SK-N-MC (cell line): Measurements from ENCODE around the gene AGRN.
A peak's percentile ranks its signal among the peaks of the same experiment; 100 is the strongest.
"Not testable (repeated sequence)": the region's sequence is repeated elsewhere in the genome, so short reads cannot be mapped to it uniquely, and the experiment has no call there.

ENCODE experiments used
- DNase-seq: peaks from one replicate; pipeline ENCODE4 v3.0.0-alpha.2; 2011; ENCODE audit warnings: low read depth, low spot score
- H3K27ac ChIP-seq: fragments of 200-600 bp; sonication (generic); 2 replicates; pipeline ENCODE4 v1.5.1; 2016; ENCODE audit warnings: mixed run types
- H3K36me3 ChIP-seq: fragments of 200-600 bp; sonication (generic); 2 replicates; pipeline ENCODE4 v1.6.1; 2017; ENCODE audit warnings: antibody characterized with exemption, low read length, mixed read lengths; ENCODE audit not compliant: insufficient read depth
- H3K4me3 ChIP-seq: fragments of 200-600 bp; sonication (generic); 2 replicates; pipeline ENCODE4 v1.5.1; 2016
- H3K9ac ChIP-seq: fragments of 200-600 bp; sonication (generic); 2 replicates; pipeline ENCODE4 v1.8.0; 2017; ENCODE audit warnings: mixed run types, mixed read lengths; ENCODE audit not compliant: insufficient read length
- H3K9me3 ChIP-seq: fragments of 200-600 bp; sonication (generic); 2 replicates; pipeline ENCODE4 v1.6.1; 2017; ENCODE audit warnings: low read depth, mild to moderate bottlenecking, antibody characterized with exemption, low read length, moderate library complexity, mixed read lengths
- EZH2 ChIP-seq: fragments of 200-600 bp; sonication (generic); IDR thresholded peaks from one replicate; pipeline ENCODE4 v1.6.1; 2017; ENCODE audit warnings: antibody characterized with exemption
- FOXP2 ChIP-seq: optimal IDR thresholded peaks from 2 replicates; pipeline ENCODE3; 2011; ENCODE audit warnings: mild to moderate bottlenecking, moderate library complexity; ENCODE audit not compliant: insufficient read depth; ENCODE audit errors: extremely low read length, control extremely low read depth
- POLR2AphosphoS5 ChIP-seq: IDR thresholded peaks from 2 replicates; pipeline ENCODE4 v1.6.1; 2012; ENCODE audit warnings: mild to moderate bottlenecking, low read depth, low read length, borderline replicate concordance

AGRN gene

GRCh38 chr1:1072299-1072848, 52.5 kb downstream of the AGRN start:
- H3K36me3 ChIP-seq, result no peaks in the 10 kb centered on the region
- H3K27ac ChIP-seq, result no peak overlapping the region
- no peak overlapping the region for H3K9ac ChIP-seq
- TF ChIP-seq EZH2 (no peak), POLR2AphosphoS5 (no peak), FOXP2 (no peak)
- H3K4me3 ChIP-seq, result no peak overlapping the region
- H3K9me3 ChIP-seq, result no peaks in the 10 kb centered on the region
- DNase-seq, result no peak

DNA sequence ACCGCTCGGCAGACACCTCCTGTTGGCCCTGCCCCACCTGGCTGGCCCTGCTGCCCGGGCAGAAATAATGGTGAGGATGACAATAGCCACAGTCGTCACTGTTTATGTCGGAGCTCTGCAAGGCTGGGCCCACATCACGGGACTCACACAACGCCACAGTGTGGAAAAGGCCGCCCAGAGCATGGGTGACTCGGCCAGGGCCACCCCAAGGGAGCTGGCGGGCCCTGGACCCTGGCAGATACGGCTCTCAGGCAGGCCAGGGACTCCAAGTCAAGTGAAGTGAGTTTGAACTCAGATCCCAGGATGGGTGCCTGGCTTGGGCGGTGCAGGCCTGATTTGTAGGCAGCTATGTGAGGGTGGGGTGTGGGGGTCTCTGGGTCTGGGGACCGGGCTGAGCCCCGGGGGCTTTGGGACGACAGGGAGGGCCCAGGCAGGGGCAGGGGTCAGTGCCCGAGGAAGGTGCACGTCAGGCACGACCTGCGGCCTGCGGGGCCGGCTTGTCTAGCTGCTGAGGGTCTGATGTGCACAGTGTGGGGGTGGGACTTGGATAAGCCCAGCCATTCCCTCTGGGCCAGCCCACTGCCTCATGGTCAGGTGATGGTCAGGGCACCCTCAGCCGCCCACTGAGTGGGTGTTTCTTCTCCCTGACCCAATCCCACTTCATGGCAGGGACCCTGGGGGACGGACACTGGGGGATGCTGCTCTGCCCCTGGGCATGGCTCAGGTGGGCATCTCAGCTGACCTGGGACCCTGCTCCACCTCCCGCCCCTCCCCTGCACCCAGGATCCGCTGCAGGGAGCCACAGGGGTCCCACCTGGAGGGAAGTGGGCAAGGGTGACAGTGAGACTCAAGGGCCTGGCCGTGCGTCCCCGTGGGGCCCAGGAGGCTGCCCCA, 53.2 kb downstream of the AGRN start:
- Histone ChIP-seq H3K4me3 (no peak overlapping the region), H3K27ac (no peak overlapping the region), H3K9me3 (no peaks in the 10 kb centered on the region), H3K36me3 (no peaks in the 10 kb centered on the region), H3K9ac (no peak overlapping the region)
- no peak for TF ChIP-seq FOXP2
- TF ChIP-seq EZH2, result no peak
- no peak for TF ChIP-seq POLR2AphosphoS5
- no peak for DNase-seq

GRCh38 chr1:1073743-1074587, 54.0 kb downstream of the AGRN start, which contains the start of gene RNF223:
Gene RNF223 (minus strand): TSS chr1:1074306. CDS start chr1:1072566, 1,740 bp downstream.
- H3K27ac ChIP-seq, result no peak within 1 kb of the TSS
- no peaks in the 10 kb centered on the region for H3K9me3 ChIP-seq
- H3K36me3 ChIP-seq, result no peaks in the 10 kb centered on the region
- no peak for DNase-seq
- H3K4me3 ChIP-seq, result no peak within 1 kb of the TSS
- TF ChIP-seq FOXP2 (no peak), POLR2AphosphoS5 (no peak), EZH2 (no peak)
- no peak within 1 kb of the TSS for H3K9ac ChIP-seq

- DNase-seq, result no peak
- Histone ChIP-seq H3K36me3 (no peaks in the 10 kb centered on the region), H3K9ac (no peak overlapping the region), H3K9me3 (no peaks in the 10 kb centered on the region), H3K4me3 (no peak overlapping the region), H3K27ac (no peak overlapping the region)
- TF ChIP-seq POLR2AphosphoS5 (no peak), EZH2 (no peak), FOXP2 (no peak)
These were observed 54.8 kb downstream of the AGRN start for GRCh38 chr1:1074631-1075147.

DNA sequence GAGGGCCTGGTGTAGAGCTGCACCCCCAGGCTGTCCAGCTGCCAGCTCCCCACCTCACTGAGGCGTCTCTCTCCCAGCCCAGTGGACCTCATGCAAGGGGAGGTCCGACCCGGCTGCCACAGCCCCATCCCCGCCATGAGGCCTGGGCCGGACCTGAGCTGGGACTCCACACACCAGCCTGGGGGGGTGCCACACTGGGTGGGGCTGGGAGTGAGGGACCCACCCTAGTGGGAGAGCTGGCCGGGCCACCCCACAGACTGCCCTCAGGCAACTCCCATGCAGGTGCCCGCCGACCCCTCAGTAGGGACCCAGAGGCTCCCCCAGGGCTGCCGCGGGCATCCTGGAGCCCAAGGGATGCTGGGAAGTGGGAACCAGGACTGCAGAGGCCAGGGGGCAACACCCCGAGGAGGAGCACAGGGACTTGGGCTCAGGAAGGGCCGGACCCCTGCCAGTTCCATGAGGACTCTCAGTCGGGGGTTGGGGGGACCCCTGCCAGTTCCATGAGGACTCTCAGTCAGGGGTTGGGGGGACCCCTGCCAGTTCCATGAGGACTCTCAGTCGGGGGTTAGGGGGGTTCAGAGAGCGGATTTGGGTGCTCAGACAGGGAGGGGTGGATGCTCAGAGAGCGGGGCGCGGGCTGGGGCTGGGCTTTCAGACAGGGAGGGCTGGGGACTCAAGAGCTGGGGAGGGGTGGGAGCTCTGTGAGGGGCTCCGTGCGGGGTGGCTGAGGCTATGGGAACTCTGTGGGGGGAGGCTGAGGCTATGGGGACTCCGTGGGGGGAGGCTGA, 55.4 kb downstream of the AGRN start:
- no peak for TF ChIP-seq FOXP2
- no peak overlapping the region for H3K9ac ChIP-seq
- no peak overlapping the region for H3K27ac ChIP-seq
- no peak overlapping the region for H3K4me3 ChIP-seq
- no peaks in the 10 kb centered on the region for H3K9me3 ChIP-seq
- DNase-seq, result no peak
- H3K36me3 ChIP-seq, result no peaks in the 10 kb centered on the region

DNA sequence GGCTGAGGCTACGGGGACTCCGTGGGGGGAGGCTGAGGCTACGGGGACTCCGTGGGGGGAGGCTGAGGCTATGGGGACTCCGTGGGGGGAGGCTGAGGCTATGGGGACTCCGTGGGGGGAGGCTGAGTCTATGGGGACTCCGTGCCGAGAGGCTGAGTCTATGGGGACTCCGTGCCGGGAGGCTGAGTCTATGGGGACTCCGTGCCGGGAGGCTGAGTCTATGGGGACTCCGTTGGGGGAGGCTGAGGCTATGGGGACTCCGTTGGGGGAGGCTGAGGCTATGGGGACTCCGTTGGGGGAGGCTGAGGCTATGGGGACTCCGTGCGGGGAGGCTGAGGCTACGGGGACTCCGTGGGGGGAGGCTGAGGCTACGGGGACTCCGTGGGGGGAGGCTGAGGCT, 57.5 kb downstream of the AGRN start:
- not testable (repeated sequence) for H3K27ac ChIP-seq, H3K36me3 ChIP-seq, H3K9ac ChIP-seq, DNase-seq, H3K4me3 ChIP-seq, H3K9me3 ChIP-seq

GRCh38 chr1:1079408-1080121, 59.6 kb downstream of the AGRN start:
- TF ChIP-seq FOXP2 (no peak), EZH2 (no peak), POLR2AphosphoS5 (peak; percentile 56; the same call in 1 of the 2 replicates)
- peak overlapping the region; percentile 74 for H3K4me3 ChIP-seq
- no peak for DNase-seq
- H3K9me3 ChIP-seq, result no peaks in the 10 kb centered on the region
- H3K27ac ChIP-seq, result no peak overlapping the region
- H3K36me3 ChIP-seq, result no peaks in the 10 kb centered on the region
- peak overlapping the region; percentile 12 for H3K9ac ChIP-seq
